Activated CD8-positive, alpha-beta T cell treated with anti-CD3 and anti-CD28 coated beads for 36 hours (primary cell): Measurements from ENCODE around the gene AFMID. TPM values are rescaled to one million over a fixed set of nuclear protein-coding genes. Genes with fewer than 3 reads are reported as not detected.
A peak's percentile ranks its signal among the peaks of the same experiment; 100 is the strongest.
"Not testable (repeated sequence)": the region's sequence is repeated elsewhere in the genome, so short reads cannot be mapped to it uniquely, and the experiment has no call there.

Experiments
- ATAC-seq: fragments of 200-7000 bp; cut with Tn5 transposase; one replicate; pipeline ENCODE4 v1.10.0; 2021; ENCODE audit warnings: mild to moderate bottlenecking, moderate library complexity
- CTCF ChIA-PET: fragments of 350-600 bp; sonication (Branson Sonifier 250); formaldehyde crosslinking; loops from one replicate; lab custom pipeline; 2021; ENCODE audit warnings: antibody characterized with exemption; lab: Charles Lee
- POLR2A ChIA-PET: fragments of 350-600 bp; sonication (Branson Sonifier 250); formaldehyde crosslinking; loops from one replicate; lab custom pipeline; 2021; ENCODE audit warnings: antibody characterized with exemption; lab: Charles Lee
- DNase-seq: peaks from one replicate; pipeline ENCODE4 v3.0.0-alpha.2; 2020
- H3K27ac Mint-ChIP-seq: one replicate; pipeline ENCODE4 v1.8.0; 2021; ENCODE audit warnings: mild to moderate bottlenecking, mixed read lengths
- H3K27me3 Mint-ChIP-seq: one replicate; pipeline ENCODE4 v1.8.0; 2021; ENCODE audit warnings: mixed read lengths
- H3K36me3 Mint-ChIP-seq: one replicate; pipeline ENCODE4 v1.8.0; 2021; ENCODE audit warnings: low read depth, mixed read lengths
- H3K4me1 Mint-ChIP-seq: one replicate; pipeline ENCODE4 v1.8.0; 2021; ENCODE audit warnings: low read depth, mixed read lengths
- H3K4me3 Mint-ChIP-seq: one replicate; pipeline ENCODE4 v1.8.0; 2021; ENCODE audit warnings: mild to moderate bottlenecking, moderate library complexity, mixed read lengths
- H3K9me3 Mint-ChIP-seq: one replicate; pipeline ENCODE4 v1.8.0; 2021; ENCODE audit warnings: mixed read lengths
- CTCF ChIP-seq: fragments of 200-600 bp; IDR thresholded peaks from one replicate; pipeline ENCODE4 v1.8.0; 2022; ENCODE audit warnings: antibody characterized with exemption, mild to moderate bottlenecking
- intact Hi-C: fragments of 100-400 bp; cut with micrococcal nuclease; formaldehyde crosslinking; loops from one replicate; pipeline ENCODE4 v1.10.0; 2022
- total RNA-seq, 2 experiments: library from RNA; stranded (reverse); gene quantifications; one replicate each; pipeline ENCODE4 v1.2.3, GENCODE V29; 2021

The AFMID gene
- 10 to 100 TPM; 20.8 to 27.9 TPM for total RNA-seq

GRCh38 chr17:78186692-78187595 lies at the start of gene AFMID, which contains the start of gene TK1:
TSS of gene AFMID (plus strand) at chr17:78187362. CDS start at chr17:78187371, 9 bp downstream.
TSS of gene TK1 (minus strand) at chr17:78187052. CDS start at chr17:78186994, 58 bp downstream.
- H3K27me3 Mint-ChIP-seq, result no peaks in the 10 kb centered on the region
- peaks cover 2% of the 10 kb centered on the region for H3K9me3 Mint-ChIP-seq
- ChIA-PET POLR2A (interaction anchor here (0.8 to 6.6 kb wide), 9 partner anchors 10 to 62 kb away, joined by 3 to 100 read pairs (median 4); partner anchors contain the start of gene SYNGR2), CTCF (interaction anchor here (0.8 to 2.8 kb wide), 6 partner anchors 11 to 102 kb away, joined by 4 to 29 read pairs (median 6); no protein-coding TSS in a partner anchor)
- peaks cover 40% of the 10 kb centered on the region for H3K36me3 Mint-ChIP-seq
- TF ChIP-seq CTCF, result no peak
- H3K27ac Mint-ChIP-seq, result peak within 1 kb of the TSS; percentile 82
- peak; percentile 96 for DNase-seq
- peaks cover 32% of the 10 kb centered on the region for H3K4me1 Mint-ChIP-seq
- intact Hi-C loops, result no loop called here
- peak; percentile 98 for ATAC-seq
- H3K4me3 Mint-ChIP-seq, result peak within 1 kb of the TSS; percentile 93

- ChIA-PET CTCF (interaction anchor here (0.9 to 6.4 kb wide), 17 partner anchors 9 to 245 kb away, joined by 3 to 83 read pairs (median 4); partner anchors contain the start of genes AFMID, TK1 and TMC6), POLR2A (interaction anchor here (0.6 to 19.2 kb wide), 8 partner anchors 9 to 36 kb away, joined by 3 to 335 read pairs (median 6); partner anchors contain the start of genes C17orf99, TMC6 and TMC8)
- peak overlapping the region; percentile 74 for H3K27ac Mint-ChIP-seq
- ATAC-seq (no peak), DNase-seq (peak; percentile 78)
- no peaks in the 10 kb centered on the region for H3K9me3 Mint-ChIP-seq
- peaks cover 80% of the 10 kb centered on the region for H3K4me1 Mint-ChIP-seq
- H3K36me3 Mint-ChIP-seq, result peaks cover 74% of the 10 kb centered on the region
- intact Hi-C loops, result no loop called here
- H3K27me3 Mint-ChIP-seq, result no peaks in the 10 kb centered on the region
- H3K4me3 Mint-ChIP-seq, result peak overlapping the region; percentile 33
- TF ChIP-seq CTCF, result peak; percentile 91
Observed at GRCh38 chr17:78137392-78138203, 49.6 kb upstream of the AFMID start.

GRCh38 chr17:78138204-78139060 lies 48.7 kb upstream of the AFMID start:
- peaks cover 68% of the 10 kb centered on the region for H3K36me3 Mint-ChIP-seq
- TF ChIP-seq CTCF, result no peak
- POLR2A ChIA-PET, result interaction anchor here (0.6 to 19.2 kb wide), 7 partner anchors 8 to 48 kb away, joined by 3 to 335 read pairs (median 5); partner anchors contain the start of genes C17orf99, TK1, TMC6 and TMC8
- no peak overlapping the region for H3K4me3 Mint-ChIP-seq
- CTCF ChIA-PET, result interaction anchor here (0.9 to 6.4 kb wide), 15 partner anchors 8 to 244 kb away, joined by 3 to 83 read pairs (median 4); partner anchors contain the start of genes AFMID, TK1 and TMC6
- H3K9me3 Mint-ChIP-seq, result no peaks in the 10 kb centered on the region
- DNase-seq (no peak), ATAC-seq (no peak)
- peaks cover 80% of the 10 kb centered on the region for H3K4me1 Mint-ChIP-seq
- intact Hi-C loops, result no loop called here
- no peaks in the 10 kb centered on the region for H3K27me3 Mint-ChIP-seq
- no peak overlapping the region for H3K27ac Mint-ChIP-seq

- CTCF ChIA-PET, result interaction anchor here (0.6 to 2.0 kb wide), 5 partner anchors 12 to 54 kb away, joined by 3 to 11 read pairs (median 5); no protein-coding TSS in a partner anchor
Observed at GRCh38 chr17:78139861-78140168, 47.3 kb upstream of the AFMID start.

More at GRCh38 chr17:78139861-78140168, 47.3 kb upstream of the AFMID start:
- not testable (repeated sequence) for ATAC-seq, H3K27me3 Mint-ChIP-seq, DNase-seq, H3K9me3 Mint-ChIP-seq
- intact Hi-C loops, result loop anchor here (2.0 kb wide), 1 partner anchor 19 kb away; no protein-coding TSS in a partner anchor
- H3K4me1 Mint-ChIP-seq, result peaks cover 71% of the 10 kb centered on the region
- peak overlapping the region; percentile 85 for H3K27ac Mint-ChIP-seq
- POLR2A ChIA-PET, result interaction anchor here (0.5 to 19.2 kb wide), 7 partner anchors 13 to 36 kb away, joined by 3 to 335 read pairs (median 4); partner anchors contain the start of genes TMC6 and TMC8
- H3K36me3 Mint-ChIP-seq, result peaks cover 54% of the 10 kb centered on the region
- H3K4me3 Mint-ChIP-seq, result peak overlapping the region; percentile 28
